Left lobe of liver (tissue), 2 donors: Measurements from ENCODE around the gene ARHGEF7. TPM values are rescaled to one million over a fixed set of nuclear protein-coding genes. Genes with fewer than 3 reads are reported as not detected.
A peak's percentile ranks its signal among the peaks of the same experiment; 100 is the strongest.
"Not testable (repeated sequence)": the region's sequence is repeated elsewhere in the genome, so short reads cannot be mapped to it uniquely, and the experiment has no call there.

Source experiments
- ATAC-seq: fragments of 200-7000 bp; cut with Tn5 transposase; one replicate; pipeline ENCODE4 v1.9.1; 2020; ENCODE audit warnings: mild to moderate bottlenecking, moderate library complexity
- DNase-seq: peaks from one replicate; pipeline ENCODE4 v3.0.0-alpha.2; 2020; ENCODE audit warnings: low spot score
- total RNA-seq: library from RNA; stranded (reverse); gene quantifications from one replicate; pipeline ENCODE4 v1.2.1, GENCODE V29; 2021
- donor health status: DM: no; HTN: no; CAD: no; lungs with moderate emphysema.
- donor health status: DM: no; HTN: yes; CAD: no.

The ARHGEF7 gene
- total RNA-seq, 1 donor from 2014 or later: 34.6 TPM

DNA sequence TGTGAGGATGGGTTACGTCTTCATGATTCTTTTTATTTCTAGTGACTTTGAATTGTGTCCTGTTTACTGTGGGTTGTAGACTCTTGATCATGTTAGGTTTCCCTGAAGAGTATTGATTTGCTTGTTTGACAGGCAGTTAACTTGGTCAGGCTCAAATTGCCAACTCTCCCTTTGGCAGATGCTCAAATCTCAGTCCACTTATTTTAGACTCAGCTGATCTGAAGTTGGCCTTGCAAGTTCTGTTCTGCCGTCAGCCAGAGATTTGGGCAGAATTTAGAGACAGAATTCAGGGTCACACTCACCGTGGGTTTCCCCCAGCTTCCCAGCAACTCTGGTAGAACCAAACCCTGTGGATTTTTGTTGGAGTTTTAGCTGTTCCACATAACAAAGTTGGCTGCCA, 133.7 kb downstream of the ARHGEF7 start:
- DNase-seq (peak; percentile 67), ATAC-seq (peak; percentile 83)

DNA sequence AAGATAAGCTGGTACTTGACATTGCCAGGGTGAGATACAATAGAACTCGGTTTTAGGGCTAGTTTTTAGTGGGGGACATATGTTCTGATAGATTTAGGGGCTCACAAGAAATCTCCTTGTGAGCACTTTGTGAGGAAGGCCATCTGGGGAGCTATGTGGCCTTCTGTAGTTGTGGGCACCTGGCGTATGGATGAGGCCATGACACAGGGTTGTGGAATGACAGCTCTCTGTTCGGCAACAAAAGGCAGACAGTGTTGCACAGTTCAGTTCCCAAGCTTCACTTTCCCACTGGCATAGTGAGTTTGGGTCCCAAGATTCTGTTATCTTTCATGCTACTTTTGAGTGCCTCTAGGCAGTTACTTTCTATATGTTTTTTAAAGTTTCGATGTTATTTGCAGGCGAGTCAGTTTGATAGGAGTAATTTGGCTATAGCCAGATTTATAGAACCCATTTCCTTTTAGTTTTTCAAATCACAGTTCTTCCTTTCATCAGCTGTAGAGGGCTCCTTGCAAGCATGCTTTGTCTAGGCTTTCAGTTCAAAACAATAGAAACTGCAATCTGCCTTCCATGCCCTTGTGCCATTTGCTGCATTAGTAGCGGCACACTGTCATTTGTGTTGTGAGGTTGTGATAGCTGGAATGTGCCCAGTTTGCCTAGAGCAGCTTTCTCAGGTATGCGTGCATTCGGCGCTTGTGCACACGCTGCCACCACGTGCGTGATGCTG, 134.7 kb downstream of the ARHGEF7 start:
- DNase-seq (no peak), ATAC-seq (no peak)

DNA sequence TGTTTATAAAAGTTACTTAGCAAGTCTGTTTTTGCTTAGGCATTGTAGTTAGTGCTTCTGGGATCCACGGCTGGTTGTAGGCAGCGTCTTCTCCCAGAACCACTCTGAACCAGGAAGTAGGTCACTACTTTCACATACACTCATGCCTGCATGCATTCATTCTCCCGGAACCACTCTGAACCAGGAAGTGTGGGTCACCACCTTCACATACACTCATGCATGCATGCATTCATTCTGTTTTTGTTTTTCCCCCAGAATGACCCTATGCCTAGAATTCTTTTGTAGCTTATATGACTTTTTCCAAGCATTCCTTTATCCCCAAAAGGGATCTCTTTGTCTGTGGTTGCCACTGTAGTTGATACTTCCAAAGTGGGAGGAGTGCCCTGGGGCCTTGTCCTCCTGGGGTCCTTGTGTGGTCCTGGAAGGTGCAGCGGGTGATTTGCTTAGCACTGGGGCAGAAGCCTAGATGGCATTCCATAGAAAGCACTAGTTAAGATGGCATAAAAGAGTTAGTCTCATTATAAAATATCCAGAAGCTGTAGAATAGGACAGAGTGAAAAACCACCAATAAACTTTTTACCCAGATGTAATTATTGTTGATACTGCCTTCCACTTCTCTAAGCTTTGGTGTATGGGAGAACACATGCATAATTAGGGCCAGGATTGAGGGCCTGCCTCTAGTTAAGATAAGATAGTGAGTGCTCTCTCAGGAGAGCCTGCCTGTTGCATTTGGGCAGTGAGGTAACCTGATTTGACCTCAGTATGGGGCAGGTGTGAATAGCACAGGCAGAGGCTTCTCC, 136.7 kb downstream of the ARHGEF7 start:
- no peak for ATAC-seq

DNA sequence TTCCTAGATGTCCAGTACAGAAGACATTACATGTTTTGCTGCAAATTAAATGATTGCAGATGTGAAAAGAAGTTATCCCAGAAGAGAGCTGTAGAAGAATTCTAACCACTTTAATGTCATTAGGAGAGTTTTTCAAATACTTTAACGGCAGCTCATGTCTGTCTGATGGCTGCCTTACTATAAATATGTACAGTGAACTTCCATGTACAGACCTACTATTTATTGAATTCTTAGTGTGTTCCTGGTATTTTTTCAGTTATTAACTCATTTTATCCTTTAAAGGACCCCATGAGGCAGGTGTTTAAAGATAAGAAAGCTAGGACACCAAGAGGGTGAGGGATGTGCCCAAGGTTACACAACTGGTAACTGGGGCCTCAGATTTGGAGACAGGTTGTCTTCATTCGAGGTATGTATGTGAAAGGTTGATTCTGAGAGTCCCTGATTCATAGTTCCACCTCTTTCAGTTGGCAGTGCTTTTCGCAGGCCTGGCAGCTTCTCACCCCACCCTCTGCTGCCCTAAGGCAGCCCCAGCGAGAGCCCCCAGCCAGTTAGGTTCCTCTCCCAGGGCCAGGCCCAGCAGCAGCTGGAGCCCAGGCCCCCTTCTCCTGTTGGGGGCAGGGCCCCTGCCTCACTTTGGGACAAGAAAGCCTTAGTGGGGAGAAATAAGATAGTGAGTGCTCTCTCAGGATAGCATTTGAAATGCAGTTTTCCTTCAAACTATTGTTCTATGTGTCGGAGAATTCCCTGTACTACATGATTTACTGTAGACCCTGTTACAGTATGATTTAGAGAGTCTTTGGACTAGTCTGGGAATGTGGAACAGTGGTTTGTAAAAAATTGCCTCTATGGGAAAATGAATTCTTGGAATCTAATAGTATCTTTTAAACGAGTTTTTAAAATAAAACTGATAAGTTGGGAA, 137.6 kb downstream of the ARHGEF7 start:
- ATAC-seq: no peak
- DNase-seq: no peak

More for the DNA sequence above, 136.7 kb downstream of the ARHGEF7 start:
- no peak for DNase-seq

DNA sequence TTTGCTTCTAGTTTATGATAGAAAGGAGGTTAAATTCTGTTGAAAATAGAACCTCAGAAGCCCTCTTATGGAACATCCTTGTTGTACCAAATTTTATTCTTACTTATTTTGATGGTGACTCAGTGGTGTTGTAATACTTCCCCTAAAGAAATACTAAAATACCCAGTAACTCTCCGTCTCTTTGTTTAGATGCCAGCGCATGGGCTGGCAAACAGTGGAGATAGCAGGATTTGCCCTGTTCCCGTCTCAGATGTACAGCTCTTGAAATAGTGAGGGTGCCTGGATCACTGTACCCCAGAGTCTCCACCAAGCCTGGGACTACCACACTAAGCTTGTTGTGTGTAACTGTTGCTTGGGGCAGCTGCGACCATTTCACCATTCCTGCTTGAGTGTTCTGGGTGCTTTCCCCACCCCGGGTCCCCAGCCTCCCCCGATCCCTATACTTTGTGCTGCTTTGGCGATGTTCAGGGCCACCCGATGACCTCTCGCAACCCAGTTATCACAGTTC, 138.3 kb downstream of the ARHGEF7 start:
- no peak for ATAC-seq

DNA sequence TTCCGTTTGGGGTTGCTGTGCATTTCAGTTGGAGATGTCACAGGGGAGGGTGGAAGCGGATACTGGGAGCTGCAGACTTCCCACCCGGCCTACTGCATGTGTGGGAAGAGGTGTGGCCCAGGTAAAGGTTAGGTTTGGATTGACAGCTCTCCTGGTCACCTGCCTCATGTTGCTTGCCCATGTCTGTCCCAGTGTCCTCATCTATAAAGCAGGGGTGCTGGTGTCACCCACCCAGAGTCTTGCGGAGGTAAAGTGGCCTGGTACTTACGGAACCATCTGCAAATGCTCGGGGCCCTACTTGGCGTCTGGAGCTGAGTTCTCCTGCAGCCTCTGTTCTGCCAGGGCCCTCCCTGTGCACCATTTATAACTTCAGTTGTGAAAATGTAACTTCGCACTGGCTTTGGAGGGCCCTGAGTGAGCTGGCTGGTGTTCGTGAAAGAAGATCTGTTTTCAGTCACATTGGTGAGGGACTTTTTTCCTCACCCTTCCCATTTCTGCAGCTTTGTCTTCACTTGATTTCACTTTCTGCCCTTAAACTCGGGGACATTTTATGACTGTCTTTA, 140.2 kb downstream of the ARHGEF7 start:
- ATAC-seq (no peak), DNase-seq (no peak)

More for the DNA sequence above, 138.3 kb downstream of the ARHGEF7 start:
- no peak for DNase-seq

DNA sequence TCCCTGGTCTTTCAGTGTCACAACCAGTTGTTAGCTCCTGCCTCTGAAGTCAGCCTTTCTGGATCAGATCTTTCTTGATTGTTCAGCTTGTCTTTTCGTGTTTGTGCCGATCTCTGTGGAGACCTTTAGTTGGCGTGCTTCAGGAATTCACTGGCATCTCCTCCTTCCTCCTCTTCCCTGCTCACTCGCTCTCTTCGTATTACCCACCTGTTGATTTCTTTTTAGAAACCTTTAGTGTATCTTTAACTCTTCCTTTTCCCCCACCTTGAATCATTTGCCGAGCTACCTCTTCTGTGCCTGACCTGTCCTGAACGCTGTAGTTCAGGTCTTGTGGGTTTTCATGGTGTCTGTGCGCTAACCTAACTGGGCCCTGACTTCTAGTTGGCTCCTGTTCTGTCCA, 141.3 kb downstream of the ARHGEF7 start:
- DNase-seq (no peak), ATAC-seq (no peak)

DNA sequence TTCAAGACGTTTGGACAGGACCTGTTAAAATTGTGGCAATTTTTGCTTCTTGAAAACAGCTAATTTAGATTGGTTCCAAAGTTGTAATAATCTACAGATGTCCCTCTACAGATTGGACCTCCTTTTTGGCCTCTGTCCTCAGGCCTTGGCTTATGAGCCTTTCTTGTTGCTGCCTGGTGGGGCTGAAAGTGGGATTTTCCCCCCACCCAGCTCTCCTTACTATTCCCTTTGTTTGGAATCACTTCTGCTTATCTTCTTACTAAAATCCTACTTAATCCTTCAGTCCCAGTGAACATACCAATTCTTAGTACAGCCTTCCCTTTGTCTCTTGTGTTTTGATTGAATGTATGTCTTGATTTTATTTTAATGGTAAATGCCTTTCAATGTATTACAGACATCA, 141.8 kb downstream of the ARHGEF7 start:
- DNase-seq (no peak), ATAC-seq (no peak)

DNA sequence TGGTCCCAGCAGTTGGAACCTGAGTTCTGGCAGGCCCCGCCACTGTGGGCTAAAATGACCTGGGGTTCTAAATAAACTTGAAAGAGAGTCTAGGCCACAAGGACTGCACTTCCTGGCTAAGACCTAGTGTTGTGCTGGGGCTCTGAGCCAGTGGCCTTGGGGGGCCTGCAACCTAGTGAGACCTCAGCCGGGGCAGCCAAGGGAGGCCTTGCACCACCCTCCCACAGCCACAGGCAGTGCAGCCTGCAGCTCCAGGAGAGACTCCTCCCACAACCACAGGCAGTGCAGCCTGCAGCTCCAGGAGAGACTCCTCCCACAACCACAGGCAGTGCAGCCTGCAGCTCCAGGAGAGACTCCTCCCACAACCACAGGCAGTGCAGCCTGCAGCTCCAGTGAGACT, 142.8 kb downstream of the ARHGEF7 start:
- not testable (repeated sequence) for DNase-seq
- peak; percentile 21 for ATAC-seq

DNA sequence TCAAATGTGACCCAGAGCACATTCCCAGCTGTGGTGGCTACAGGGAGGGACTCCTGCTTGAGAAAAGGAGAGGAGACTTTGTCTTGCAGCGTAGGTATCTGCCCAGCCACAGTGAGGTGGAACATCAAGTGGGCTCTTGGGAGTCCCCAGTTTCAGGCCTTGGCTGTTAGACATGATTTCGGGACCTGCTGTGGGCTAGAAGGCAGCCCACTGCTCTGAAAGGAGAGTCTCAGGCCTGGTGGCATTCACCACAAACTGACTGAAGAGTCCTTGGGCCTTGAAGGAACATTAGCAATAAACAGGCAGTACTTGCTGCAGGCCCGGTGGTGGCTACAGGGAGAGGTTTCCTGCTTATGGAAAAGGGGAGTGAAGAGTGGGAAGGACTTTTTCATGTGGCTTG, 143.5 kb downstream of the ARHGEF7 start:
- DNase-seq (no peak), ATAC-seq (no peak)

DNA sequence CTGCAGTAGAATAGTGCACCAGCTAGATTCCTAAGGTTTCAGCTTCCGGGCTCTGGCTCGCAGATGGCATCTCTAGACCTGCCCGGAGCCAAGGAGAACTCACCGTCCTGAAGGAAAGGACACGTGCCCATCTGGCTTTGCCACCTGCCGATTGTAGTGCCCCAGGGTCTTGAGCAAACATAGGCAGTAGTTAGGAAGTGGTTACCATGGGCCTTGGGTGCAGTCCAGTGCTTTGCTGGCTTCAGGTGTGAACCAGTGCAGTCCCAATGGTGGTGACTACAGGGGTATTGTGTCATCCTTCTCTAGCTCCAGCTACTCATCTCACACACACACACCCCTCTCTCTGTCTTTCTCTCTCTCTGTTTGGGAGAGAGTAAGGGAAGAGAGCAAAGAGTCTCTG, 143.9 kb downstream of the ARHGEF7 start:
- ATAC-seq: no peak
- DNase-seq: no peak

DNA sequence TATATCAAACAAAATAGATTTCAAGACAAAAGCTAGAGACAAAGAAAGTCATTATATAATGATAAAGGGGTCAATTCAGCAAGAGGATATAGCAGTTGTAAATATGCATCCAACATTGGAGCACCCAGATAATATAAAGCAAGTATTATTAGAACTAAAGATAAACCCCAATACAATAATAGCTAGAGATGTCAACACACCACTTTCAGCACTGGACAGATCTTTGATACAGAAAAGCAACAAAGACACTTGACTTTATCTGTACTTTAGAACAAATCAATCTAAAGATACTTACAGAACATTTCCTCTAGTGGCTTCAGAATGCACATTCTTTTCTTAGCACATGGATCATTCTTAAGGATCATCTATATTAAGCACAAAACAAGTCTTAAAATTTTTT, 146.2 kb downstream of the ARHGEF7 start:
- ATAC-seq: no peak
- DNase-seq: no peak

DNA sequence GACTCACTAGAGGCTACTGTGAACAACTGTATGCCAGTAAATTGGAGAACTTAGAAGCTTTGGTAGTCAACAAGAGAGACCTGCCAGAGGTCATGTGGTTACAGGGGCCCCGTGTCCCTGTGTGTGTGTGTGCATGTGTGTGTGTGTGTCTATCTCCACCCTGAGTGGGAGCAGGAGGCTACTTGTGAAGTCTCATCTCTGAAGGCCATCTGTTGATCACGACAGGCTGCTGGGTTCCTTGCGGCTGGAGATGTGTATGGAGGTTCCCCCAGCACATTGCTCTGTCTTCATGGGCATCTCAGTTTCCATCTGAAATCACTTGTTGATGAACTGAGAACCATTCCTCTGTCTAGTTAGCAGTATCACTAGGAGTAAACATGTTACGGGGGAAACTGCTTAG, 147.2 kb downstream of the ARHGEF7 start:
- ATAC-seq (no peak), DNase-seq (no peak)

DNA sequence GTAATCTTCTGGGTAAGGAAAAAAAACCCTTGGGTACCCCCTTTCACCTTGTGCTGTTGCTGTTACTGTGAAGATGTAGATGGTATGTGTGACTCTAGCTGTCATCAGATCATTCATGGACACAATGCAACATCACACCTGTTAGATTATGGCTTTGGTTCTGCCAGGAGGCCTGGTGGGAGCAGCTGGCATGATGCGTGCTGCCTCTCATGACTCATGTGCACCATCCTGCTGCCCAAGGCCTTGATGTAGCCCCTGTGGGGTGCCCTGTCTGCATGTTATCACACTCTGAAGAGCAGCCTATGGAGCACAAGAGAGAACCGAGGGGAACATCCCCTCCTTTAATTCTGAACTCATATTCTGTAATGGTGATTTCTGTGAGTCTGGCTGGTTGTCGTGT, 147.6 kb downstream of the ARHGEF7 start:
- no peak for ATAC-seq
- no peak for DNase-seq

DNA sequence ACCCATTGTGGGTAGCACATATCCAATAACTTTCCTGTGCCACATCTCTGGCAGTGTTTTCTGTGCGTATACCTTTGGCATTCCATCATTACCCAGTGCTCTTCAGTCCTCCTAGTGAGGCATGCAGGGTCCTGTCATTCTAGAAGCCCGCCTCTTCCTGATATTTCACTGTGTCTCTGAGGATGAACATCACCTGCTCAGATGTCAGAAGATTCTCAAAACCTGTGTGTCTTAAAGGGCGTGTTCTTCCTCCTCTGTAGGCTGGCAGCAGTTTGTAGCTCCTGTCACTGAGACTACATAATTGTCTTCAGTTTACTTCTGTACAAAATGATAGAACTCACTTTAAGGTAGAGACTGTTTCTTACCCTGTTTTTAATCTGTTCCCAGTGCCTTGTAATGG, 148.5 kb downstream of the ARHGEF7 start:
- DNase-seq (no peak), ATAC-seq (no peak)

DNA sequence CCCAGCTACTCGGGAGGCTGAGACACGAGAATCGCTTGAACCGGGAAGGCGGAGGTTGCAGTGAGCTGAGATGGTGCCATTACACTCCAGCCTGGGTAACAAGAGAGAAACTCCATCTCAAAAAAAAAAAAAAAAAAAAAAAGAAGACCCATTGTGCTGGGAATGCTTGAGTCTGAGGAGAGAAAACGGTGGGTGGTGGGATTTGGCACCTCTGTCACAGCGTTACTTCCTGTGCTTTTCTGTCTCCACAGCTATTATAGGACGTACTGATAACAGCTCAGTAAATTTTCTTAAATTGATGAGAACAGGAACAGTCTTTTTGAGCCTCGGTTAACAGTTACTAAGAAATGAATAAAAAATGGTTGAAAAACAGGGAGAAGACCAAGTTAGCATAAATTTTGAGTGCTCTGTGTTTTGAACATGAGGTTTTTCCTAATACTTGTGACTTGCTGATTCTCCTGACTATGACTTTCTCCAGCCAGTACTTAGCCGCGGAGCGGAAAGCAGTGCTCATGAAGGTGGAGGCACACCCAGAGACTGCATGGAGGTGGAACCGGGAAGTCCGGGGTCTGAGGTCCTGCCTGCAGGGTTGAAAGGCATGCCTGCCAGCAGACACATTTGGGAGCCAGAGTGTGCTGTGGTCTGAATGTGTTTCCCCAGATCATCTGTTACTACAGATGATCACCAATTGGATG, 150.0 kb downstream of the ARHGEF7 start:
- DNase-seq (no peak), ATAC-seq (no peak)

DNA sequence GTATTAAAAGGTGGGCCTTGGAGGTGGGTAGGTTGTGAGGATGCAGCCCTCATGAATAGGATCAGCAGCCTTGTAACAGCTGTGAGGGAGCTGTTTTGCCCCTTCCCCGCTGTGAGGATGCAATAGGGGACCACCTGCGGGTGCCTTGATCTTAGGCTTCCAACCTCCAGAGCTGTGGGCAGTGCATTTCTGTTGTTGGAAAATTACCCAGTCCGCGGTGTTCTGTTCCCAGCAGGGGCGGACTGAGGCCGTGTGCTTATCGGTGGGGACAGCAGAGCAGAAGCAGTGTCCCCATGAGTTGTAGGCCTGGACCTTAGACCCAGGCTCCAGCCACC, 150.6 kb downstream of the ARHGEF7 start:
- DNase-seq (no peak), ATAC-seq (no peak)

DNA sequence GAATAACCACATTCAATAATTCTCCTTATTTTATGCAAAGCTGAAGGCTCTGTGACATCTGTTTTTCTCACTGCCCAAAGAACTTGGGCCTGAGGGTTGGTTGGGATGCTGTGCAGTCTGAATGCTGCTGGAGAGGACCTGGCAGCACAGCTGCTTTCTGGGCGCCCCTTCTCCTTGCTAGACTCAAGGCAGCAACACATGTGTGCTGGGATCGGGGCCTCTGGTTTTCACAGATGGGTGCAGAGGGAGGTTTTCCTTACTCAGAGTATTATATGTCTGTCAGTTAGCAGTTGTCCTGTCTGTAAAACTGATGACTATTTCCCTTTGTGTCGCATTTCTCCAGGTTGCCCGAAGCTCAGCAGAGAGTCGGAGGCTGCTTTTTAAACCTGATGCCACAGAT, 152.1 kb downstream of the ARHGEF7 start:
- DNase-seq (no peak), ATAC-seq (no peak)

DNA sequence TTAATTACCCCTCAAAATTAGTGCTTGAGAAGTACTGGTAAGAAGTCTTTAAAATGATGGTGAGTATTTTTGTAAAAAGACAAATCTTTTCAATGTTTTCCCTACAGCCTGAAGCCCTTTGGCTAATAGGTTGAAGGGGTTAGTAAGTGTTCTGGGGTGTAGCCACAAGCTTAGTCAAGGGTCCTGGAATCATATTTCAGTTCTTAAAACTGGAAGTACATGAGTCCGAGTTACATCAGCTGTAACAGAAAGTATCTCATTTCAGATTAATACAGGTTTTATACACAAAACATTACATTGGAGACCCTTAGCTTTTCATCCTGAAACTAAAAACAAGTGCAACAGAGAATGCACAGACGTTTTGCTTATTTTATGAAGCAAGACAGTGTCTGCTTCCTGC, 152.7 kb downstream of the ARHGEF7 start:
- no peak for ATAC-seq
- DNase-seq: no peak

DNA sequence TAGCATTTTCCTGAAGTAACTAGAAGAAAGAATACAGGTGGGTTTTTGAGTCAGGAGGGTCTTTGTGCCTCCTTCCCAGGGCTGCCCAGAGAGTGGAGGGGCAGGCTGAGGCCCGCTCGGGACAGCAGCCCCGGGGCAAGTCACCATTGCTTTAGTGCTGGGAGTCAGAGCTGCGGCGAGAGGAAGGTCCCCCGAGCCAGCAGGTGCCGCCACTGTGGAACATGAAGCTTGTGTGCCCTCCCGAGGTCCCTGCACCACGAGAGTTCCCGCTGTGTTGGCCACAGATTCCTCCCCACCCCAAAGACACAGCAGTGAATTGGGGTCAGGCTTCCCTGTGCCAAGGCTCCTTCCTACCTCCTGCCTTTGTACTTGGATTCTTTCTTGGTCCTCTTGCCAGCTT, 154.4 kb downstream of the ARHGEF7 start:
- DNase-seq: no peak
- ATAC-seq: no peak
